Ectodermal cell (in vitro differentiated cells): ENCODE results near the gene SHC3.

ENCODE experiments used
- H3K27ac ChIP-seq: 2 replicates; pipeline ENCODE4 v1.7.0; 2013; ENCODE audit warnings: mild to moderate bottlenecking, low read depth, low read length; ENCODE audit not compliant: insufficient read depth, poor library complexity, severe bottlenecking
- H3K27me3 ChIP-seq: 2 replicates; pipeline ENCODE4 v1.7.0; 2013; ENCODE audit warnings: mild to moderate bottlenecking, low read length; ENCODE audit not compliant: insufficient read depth, control insufficient read depth, poor library complexity, severe bottlenecking
- H3K36me3 ChIP-seq: one replicate; pipeline ENCODE4 v1.7.0; 2013; ENCODE audit warnings: low read length; ENCODE audit not compliant: control insufficient read depth, insufficient read depth
- H3K4me1 ChIP-seq: one replicate; pipeline ENCODE4 v1.7.0; 2013; ENCODE audit warnings: low read length; ENCODE audit not compliant: control insufficient read depth, insufficient read depth
- H3K4me3 ChIP-seq: 2 replicates; pipeline ENCODE4 v1.7.0; 2013; ENCODE audit warnings: low read depth, low read length, control low read depth; ENCODE audit not compliant: insufficient read depth
- H3K9me3 ChIP-seq: 2 replicates; pipeline ENCODE4 v1.7.0; 2013; ENCODE audit warnings: mild to moderate bottlenecking, low read length, moderate library complexity; ENCODE audit not compliant: control insufficient read depth
- WGBS, 2 experiments: methylation state at CpG; one replicate each; pipeline ENCODE4 v1.1.7; 2013; ENCODE audit warnings: missing lambda C conversion rate in 2 of 2; 5-methylcytosine and 5-hydroxymethylcytosine counted together

Gene SHC3

GRCh38 chr9:89174291-89174690, 4.3 kb downstream of the SHC3 start:
- Histone ChIP-seq H3K4me3 (no peak overlapping the region), H3K27ac (no peak overlapping the region), H3K9me3 (no peaks in the 10 kb centered on the region), H3K27me3 (peaks cover 39% of the 10 kb centered on the region), H3K4me1 (peaks cover 26% of the 10 kb centered on the region), H3K36me3 (no peaks in the 10 kb centered on the region)
- WGBS, 2 experiments, result 92 to 93% methylated on average over 6 of the region's 6 CpGs

DNA sequence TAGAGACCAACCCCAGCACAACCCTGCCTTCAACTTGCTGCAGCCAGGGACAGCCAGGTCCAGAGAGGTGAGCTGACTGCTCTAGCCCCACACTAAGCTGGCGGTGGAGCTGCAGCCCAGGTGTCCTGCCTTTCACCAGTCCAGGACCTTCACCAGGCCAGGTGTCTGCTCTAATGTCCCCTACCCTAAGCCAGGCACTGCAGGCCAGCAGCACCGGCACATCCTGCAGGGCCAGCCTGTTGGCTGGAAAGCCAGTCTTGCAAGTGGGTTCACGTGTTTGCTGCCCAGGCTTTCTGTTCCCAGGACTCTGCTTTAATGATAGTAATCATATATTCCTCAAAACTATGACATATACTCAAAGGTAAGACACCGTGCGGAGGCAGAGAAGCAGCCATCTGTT, 5.5 kb downstream of the SHC3 start:
- peaks cover 17% of the 10 kb centered on the region for H3K4me1 ChIP-seq
- no peaks in the 10 kb centered on the region for H3K9me3 ChIP-seq
- 96 to 99% methylated on average over 3 to 5 of the region's 5 CpGs for WGBS, 2 experiments
- H3K27ac ChIP-seq, result no peak overlapping the region
- peaks cover 26% of the 10 kb centered on the region for H3K27me3 ChIP-seq
- no peak overlapping the region for H3K4me3 ChIP-seq
- no peaks in the 10 kb centered on the region for H3K36me3 ChIP-seq

GRCh38 chr9:89172398-89172797, 6.2 kb downstream of the SHC3 start:
- Histone ChIP-seq H3K27me3 (peaks cover 20% of the 10 kb centered on the region), H3K4me3 (no peak overlapping the region), H3K36me3 (no peaks in the 10 kb centered on the region), H3K27ac (no peak overlapping the region), H3K4me1 (peaks cover 17% of the 10 kb centered on the region), H3K9me3 (no peaks in the 10 kb centered on the region)
- 88 to 90% methylated on average over 2 of the region's 2 CpGs for WGBS, 2 experiments

DNA sequence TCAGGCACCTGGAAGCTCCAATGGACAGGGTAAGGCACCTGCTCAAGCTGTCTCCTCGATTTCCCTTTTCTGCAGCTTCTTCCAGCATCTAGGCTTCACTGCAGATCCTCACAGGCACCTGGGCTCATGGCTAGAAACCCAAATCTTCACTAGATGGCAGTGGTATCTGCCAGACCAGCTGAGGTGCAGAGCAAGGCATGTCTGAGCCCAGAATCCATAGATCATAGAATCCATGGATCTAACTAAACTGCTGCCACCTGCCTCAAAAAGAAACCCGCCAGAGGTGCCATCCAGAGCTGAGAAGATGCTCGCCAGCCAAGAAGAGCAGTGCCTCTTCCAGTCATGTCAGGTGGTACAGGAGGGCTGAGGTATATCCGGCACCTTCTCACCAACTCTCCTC, 6.9 kb downstream of the SHC3 start:
- Histone ChIP-seq H3K36me3 (no peaks in the 10 kb centered on the region), H3K27ac (no peak overlapping the region), H3K9me3 (no peaks in the 10 kb centered on the region), H3K4me1 (peaks cover 14% of the 10 kb centered on the region), H3K27me3 (peaks cover 13% of the 10 kb centered on the region), H3K4me3 (no peak overlapping the region)
- 87 to 90% methylated on average over 4 of the region's 4 CpGs for WGBS, 2 experiments

DNA sequence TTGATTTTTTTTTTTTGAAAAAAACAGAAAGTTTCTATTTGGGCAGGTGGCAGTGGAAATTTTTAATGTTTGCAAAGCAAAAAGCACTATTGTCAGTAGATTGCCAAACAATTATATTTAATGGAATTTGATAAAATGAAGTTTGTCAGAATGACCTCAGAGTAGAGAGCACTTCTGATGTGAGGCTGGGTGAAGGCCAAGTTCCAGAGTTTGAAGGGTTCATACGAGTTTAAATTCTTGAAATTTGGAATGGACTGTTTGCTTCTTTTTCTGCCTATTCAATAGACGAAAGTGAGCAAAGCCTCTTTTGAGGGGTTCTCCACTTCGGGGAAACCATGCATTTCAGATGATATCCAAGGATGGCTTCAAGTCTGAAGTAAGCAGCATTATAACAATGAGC, 7.4 kb downstream of the SHC3 start:
- Histone ChIP-seq H3K9me3 (no peaks in the 10 kb centered on the region), H3K36me3 (no peaks in the 10 kb centered on the region), H3K4me3 (no peak overlapping the region), H3K4me1 (peaks cover 10% of the 10 kb centered on the region), H3K27ac (no peak overlapping the region), H3K27me3 (peaks cover 8% of the 10 kb centered on the region)
- 92 to 94% methylated on average over 3 of the region's 3 CpGs for WGBS, 2 experiments

- 92 to 93% methylated on average over 8 to 9 of the region's 9 CpGs for WGBS, 2 experiments
These were observed 9.5 kb downstream of the SHC3 start for GRCh38 chr9:89168901-89169813.

GRCh38 chr9:89167788-89168187, 10.8 kb downstream of the SHC3 start:
- Histone ChIP-seq H3K27me3 (no peaks in the 10 kb centered on the region), H3K36me3 (no peaks in the 10 kb centered on the region), H3K9me3 (no peaks in the 10 kb centered on the region), H3K4me1 (peaks cover 10% of the 10 kb centered on the region), H3K27ac (no peak overlapping the region), H3K4me3 (no peak overlapping the region)
- 88 to 92% methylated on average over 5 of the region's 5 CpGs for WGBS, 2 experiments

More at GRCh38 chr9:89168901-89169813, 9.5 kb downstream of the SHC3 start:
- H3K36me3 ChIP-seq, result no peaks in the 10 kb centered on the region
- H3K27me3 ChIP-seq, result no peaks in the 10 kb centered on the region
- no peak overlapping the region for H3K4me3 ChIP-seq
- no peak overlapping the region for H3K27ac ChIP-seq
- peaks cover 10% of the 10 kb centered on the region for H3K4me1 ChIP-seq
- H3K9me3 ChIP-seq, result no peaks in the 10 kb centered on the region

DNA sequence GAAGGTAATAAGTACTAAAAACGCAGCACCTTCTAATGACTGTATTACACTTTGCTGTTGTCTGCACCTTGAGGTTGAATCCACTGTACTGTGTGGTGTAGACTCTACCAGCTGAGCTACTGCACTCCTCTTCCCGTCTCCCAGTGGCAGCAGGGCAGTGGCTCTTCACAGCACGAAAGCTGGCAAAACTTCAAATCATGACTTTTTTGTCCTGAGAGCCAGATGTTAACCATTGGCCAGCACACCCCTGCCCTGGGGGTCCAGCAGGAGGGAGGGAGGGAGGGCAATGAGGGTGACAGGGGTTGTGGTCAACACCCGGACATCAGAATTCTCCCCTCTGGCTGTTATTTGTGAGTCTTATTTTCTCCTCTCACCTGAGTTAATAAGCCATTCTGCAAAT, 11.8 kb downstream of the SHC3 start:
- 90 to 94% methylated on average over 4 of the region's 4 CpGs for WGBS, 2 experiments
- Histone ChIP-seq H3K4me3 (no peak overlapping the region), H3K9me3 (no peaks in the 10 kb centered on the region), H3K27ac (no peak overlapping the region), H3K27me3 (no peaks in the 10 kb centered on the region), H3K36me3 (no peaks in the 10 kb centered on the region), H3K4me1 (peaks cover 5% of the 10 kb centered on the region)

- Histone ChIP-seq H3K4me3 (no peak overlapping the region), H3K4me1 (no peaks in the 10 kb centered on the region), H3K36me3 (no peaks in the 10 kb centered on the region), H3K27ac (no peak overlapping the region), H3K9me3 (no peaks in the 10 kb centered on the region), H3K27me3 (no peaks in the 10 kb centered on the region)
- WGBS, 2 experiments, result 92 to 94% methylated on average over 6 of the region's 6 CpGs
These were observed 12.7 kb downstream of the SHC3 start for GRCh38 chr9:89165880-89166279.

GRCh38 chr9:89165341-89165740, 13.3 kb downstream of the SHC3 start:
- Histone ChIP-seq H3K4me3 (no peak overlapping the region), H3K27ac (no peak overlapping the region), H3K4me1 (no peaks in the 10 kb centered on the region), H3K9me3 (no peaks in the 10 kb centered on the region), H3K27me3 (no peaks in the 10 kb centered on the region), H3K36me3 (no peaks in the 10 kb centered on the region)
